ENCODE data around the gene SFR1.

Gene SFR1

GRCh38 chr10:104096692-104097091 is 25.3 kb upstream of the SFR1 start:
- DNase-seq = no peak
- Histone ChIP-seq H3K4me2 (ENCODE audit: insufficient read depth, low read length) (no peak overlapping the region), H3K79me2 (ENCODE audit: insufficient read depth, low read length) (no peaks in the 10 kb centered on the region), H3K9me3 (ENCODE audit: insufficient read depth, low read length, severe bottlenecking) (no peaks in the 10 kb centered on the region), H3K9ac (ENCODE audit: low read depth, low read length) (no peak overlapping the region), H3K4me1 (ENCODE audit: insufficient read depth, low read length) (no peaks in the 10 kb centered on the region), H2AFZ (ENCODE audit: low read depth, low read length) (no peak overlapping the region), H3K27ac (ENCODE audit: low read length) (no peak overlapping the region), H3K36me3 (ENCODE audit: insufficient read depth, low read length) (no peaks in the 10 kb centered on the region), H3K27me3 (ENCODE audit: insufficient read depth, low read length, poor library complexity) (peaks cover 12% of the 10 kb centered on the region), H4K20me1 (ENCODE audit: insufficient read depth, low read length) (no peaks in the 10 kb centered on the region), H3K4me3 (ENCODE audit: low read depth in 1 of 2, low read length in 2 of 2) (no peak overlapping the region)
- TF ChIP-seq EZH2 (IDR thresholded peaks at IDR 0.05; ENCODE audit: borderline replicate concordance, low read depth, low read length, severe bottlenecking) (no peak), CTCF (IDR thresholded peaks at IDR 0.05; ENCODE audit: borderline replicate concordance, extremely low read depth, low read length, poor library complexity, severe bottlenecking) (no peak)
- ATAC-seq (ENCODE audit: insufficient read depth, low read depth) = no peak

GRCh38 chr10:104098358-104098925 is 23.5 kb upstream of the SFR1 start:
- no peaks in the 10 kb centered on the region for H3K79me2 ChIP-seq (ENCODE audit: insufficient read depth, low read length)

GRCh38 chr10:104099269-104099668 is 22.7 kb upstream of the SFR1 start:
- no peak for ATAC-seq (ENCODE audit: insufficient read depth, low read depth)

More at GRCh38 chr10:104098358-104098925, 23.5 kb upstream of the SFR1 start:
- Histone ChIP-seq H2AFZ (ENCODE audit: low read depth, low read length) (no peak overlapping the region), H3K36me3 (ENCODE audit: insufficient read depth, low read length) (no peaks in the 10 kb centered on the region), H3K27ac (ENCODE audit: low read length) (no peak overlapping the region), H3K4me1 (ENCODE audit: insufficient read depth, low read length) (no peaks in the 10 kb centered on the region), H3K4me2 (ENCODE audit: insufficient read depth, low read length) (no peak overlapping the region), H3K9me3 (ENCODE audit: insufficient read depth, low read length, severe bottlenecking) (no peaks in the 10 kb centered on the region), H3K9ac (ENCODE audit: low read depth, low read length) (no peak overlapping the region), H3K4me3 (ENCODE audit: low read depth in 1 of 2, low read length in 2 of 2) (no peak overlapping the region), H3K27me3 (ENCODE audit: insufficient read depth, low read length, poor library complexity) (peaks cover 16% of the 10 kb centered on the region), H4K20me1 (ENCODE audit: insufficient read depth, low read length) (no peaks in the 10 kb centered on the region)
- no peak for ATAC-seq (ENCODE audit: insufficient read depth, low read depth)
- DNase-seq = no peak
- no peak for TF ChIP-seq EZH2 (IDR thresholded peaks at IDR 0.05; ENCODE audit: borderline replicate concordance, low read depth, low read length, severe bottlenecking)
- TF ChIP-seq CTCF (IDR thresholded peaks at IDR 0.05; ENCODE audit: borderline replicate concordance, extremely low read depth, low read length, poor library complexity, severe bottlenecking) = no peak

More at GRCh38 chr10:104099269-104099668, 22.7 kb upstream of the SFR1 start:
- no peak overlapping the region for H2AFZ ChIP-seq (ENCODE audit: low read depth, low read length)
- H3K4me1 ChIP-seq (ENCODE audit: insufficient read depth, low read length) = no peaks in the 10 kb centered on the region
- TF ChIP-seq EZH2 (IDR thresholded peaks at IDR 0.05; ENCODE audit: borderline replicate concordance, low read depth, low read length, severe bottlenecking) (no peak), CTCF (IDR thresholded peaks at IDR 0.05; ENCODE audit: borderline replicate concordance, extremely low read depth, low read length, poor library complexity, severe bottlenecking) (no peak)
- peaks cover 19% of the 10 kb centered on the region for H3K27me3 ChIP-seq (ENCODE audit: insufficient read depth, low read length, poor library complexity)
- no peak overlapping the region for H3K4me3 ChIP-seq (ENCODE audit: low read depth in 1 of 2, low read length in 2 of 2)
- H3K4me2 ChIP-seq (ENCODE audit: insufficient read depth, low read length) = no peak overlapping the region
- no peak overlapping the region for H3K27ac ChIP-seq (ENCODE audit: low read length)
- H3K9ac ChIP-seq (ENCODE audit: low read depth, low read length) = no peak overlapping the region
- no peaks in the 10 kb centered on the region for H3K79me2 ChIP-seq (ENCODE audit: insufficient read depth, low read length)
- no peaks in the 10 kb centered on the region for H3K36me3 ChIP-seq (ENCODE audit: insufficient read depth, low read length)
- H3K9me3 ChIP-seq (ENCODE audit: insufficient read depth, low read length, severe bottlenecking) = no peaks in the 10 kb centered on the region
- H4K20me1 ChIP-seq (ENCODE audit: insufficient read depth, low read length) = no peaks in the 10 kb centered on the region
- no peak for DNase-seq

All from DND-41 (cell line).